AG08395 (cell line): ENCODE results near the gene SCT.
"Not testable (repeated sequence)": the region's sequence is repeated elsewhere in the genome, so short reads cannot be mapped to it uniquely, and the experiment has no call there.

Experiments used
- DNase-seq: peaks from one replicate; pipeline ENCODE4 v3.0.0; 2012; ENCODE audit warnings: mixed read lengths, low spot score

The SCT gene, protein sequence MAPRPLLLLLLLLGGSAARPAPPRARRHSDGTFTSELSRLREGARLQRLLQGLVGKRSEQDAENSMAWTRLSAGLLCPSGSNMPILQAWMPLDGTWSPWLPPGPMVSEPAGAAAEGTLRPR

DNA sequence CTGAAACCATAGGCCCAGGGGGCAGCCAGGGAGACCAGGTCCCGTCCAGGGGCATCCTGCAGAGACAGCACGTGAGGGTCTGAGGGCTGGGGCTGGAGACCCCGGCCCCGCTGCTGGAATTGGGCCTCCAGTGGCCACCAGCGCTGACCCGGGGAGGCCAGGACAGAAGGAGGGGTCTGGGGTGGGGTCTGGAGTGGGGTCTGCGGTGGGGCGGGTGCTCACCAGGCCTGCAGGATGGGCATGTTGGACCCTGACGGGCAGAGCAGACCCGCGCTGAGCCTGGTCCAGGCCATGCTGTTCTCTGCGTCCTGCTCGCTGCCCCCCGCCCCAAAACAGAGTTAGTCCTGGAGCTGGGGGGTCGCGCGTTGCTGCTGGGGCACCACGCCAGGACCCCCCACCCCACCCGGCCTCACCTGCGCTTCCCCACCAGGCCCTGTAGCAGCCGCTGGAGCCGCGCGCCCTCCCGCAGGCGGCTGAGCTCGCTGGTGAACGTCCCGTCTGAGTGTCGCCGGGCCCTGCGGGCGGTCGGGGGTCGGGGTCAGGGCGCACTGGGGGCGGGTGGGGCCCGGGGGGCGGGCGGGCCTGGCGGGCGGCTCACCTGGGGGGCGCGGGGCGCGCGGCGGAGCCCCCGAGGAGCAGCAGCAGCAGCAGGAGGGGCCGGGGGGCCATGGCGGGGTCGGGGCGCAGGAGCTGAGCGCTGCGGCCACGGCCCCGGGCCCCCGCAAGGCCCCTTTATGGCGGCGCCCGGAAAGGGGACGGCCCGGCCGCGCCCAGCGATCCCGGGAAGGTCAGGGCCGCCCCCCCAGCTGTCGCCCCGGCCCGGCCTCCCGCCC lies at the start of gene SCT:
Gene SCT (minus strand): TSS at position 707 of the 833 bp plus-strand sequence. CDS start 38 bp downstream, at position 669.
- DNase-seq: no peak

DNA sequence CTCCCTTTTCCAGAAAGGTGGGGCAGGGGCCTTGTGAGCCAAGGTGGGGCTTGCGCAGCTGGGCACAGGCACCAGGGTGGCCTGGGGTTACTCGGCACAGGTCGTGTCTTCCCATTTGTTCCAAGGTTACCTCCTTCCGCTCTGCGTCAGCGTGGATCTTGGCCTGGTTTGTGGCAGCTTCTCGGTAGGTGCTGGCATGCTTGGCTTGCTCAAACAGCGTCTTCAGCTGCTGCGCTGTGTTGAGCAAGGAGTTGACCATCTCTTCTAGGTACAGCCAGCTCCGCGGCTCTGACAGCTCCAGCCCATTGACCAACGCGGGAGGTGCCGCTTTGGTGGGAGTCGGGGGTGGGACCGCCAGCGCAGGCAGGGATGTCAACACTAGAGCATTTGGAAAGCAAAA lies 47.4 kb upstream of the SCT start:
- DNase-seq: no peak

DNA sequence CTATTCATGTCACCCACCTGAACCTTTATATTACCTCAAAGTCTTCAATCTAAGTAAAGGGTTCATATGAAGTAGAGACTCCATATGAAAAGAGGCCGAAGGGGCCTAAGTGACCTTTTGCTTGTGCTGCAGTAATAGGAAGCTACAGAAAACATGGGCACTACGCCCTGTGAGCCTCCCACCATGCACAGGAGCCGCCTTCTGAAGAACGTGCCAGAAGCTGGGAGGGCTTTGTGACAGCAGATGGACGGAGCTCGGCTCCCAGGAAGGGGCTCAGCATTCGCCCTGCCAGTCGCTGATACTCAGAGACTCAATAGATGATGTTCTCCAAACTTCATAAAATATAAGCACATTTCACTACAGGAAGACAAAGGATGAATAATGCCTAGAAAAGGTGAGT lies 46.9 kb upstream of the SCT start:
- DNase-seq: no peak

DNA sequence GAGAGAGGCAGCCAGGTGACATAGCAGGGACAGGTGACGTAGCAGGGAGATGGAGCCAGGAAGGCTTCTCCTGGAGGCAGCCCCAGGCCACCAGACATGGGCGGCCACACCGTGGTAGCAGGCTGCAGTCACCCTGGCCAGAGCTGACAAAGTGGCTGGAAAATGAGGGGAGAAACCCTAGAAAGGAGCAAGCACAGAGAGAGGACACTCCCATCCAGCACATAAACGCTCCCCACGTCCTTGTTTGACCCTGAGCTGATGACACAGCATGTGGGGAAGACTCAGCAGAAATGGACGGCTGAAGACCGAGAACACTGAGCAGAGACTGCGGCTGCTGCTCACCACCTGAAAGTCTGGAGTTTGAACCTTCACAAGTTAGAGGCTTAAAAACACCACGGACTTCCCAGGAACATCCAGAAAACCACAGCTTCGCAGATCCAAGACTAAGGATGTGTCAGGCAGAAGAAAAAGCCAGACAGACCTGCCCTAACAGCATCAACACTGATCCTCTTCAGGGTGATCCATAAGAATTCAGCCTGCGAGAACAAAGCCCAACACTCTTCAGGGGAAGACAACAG lies 38.8 kb upstream of the SCT start:
- peak; percentile 88 for DNase-seq

DNA sequence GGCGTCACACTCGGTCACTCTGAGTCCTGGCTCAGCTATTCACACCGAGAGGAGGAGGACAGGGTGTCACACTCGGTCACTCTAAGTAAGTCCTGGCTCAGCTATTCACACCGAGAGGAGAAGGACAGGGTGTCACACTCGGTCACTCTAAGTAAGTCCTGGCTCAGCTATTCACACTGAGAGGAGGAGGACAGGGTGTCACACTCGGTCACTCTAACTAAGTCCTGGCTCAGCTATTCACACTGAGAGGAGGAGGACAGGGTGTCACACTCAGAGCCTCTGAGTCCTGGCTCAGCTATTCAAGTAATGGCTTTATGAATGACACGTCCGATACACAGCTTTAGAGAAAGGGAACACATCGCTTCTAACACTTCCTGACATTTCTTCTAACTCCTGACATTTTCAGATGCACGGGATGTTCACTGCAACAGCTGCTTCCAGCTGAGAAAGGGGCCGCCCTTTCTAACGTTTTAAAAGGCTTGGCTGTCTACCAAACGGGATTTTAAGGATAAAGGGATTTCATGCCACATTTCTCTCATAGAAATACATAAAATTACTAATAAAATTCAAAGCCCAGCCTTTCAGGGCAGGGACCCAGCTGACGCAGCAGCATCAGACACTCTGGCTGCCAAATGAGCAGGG lies 38.2 kb upstream of the SCT start:
- DNase-seq: peak; percentile 7

DNA sequence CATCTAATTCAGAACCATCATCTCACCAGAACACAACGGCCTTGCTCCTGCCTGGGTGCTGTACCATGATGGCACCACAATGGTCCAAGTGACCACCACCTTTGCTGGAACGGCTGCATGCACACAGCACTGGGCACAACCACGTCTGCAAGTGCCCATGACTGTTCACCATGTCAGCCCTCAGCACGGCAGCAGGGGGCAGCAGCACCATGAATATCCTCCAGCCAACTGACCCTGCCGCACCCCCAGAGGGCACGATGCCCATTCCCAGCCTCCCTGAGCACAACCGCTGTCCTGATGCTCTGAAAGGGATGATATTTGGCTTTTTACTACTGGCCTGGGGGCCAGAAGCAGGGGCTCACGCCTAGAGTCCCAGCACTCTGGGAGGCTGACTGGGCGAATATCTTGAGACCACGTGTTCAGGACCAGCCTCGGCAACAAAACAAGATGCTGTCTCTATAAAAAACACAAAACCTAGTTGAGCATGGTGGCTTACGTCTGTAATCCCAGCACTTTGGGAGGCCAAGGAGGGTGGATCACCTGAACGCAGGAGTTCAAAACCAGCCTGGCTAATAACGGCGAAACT lies 35.8 kb upstream of the SCT start:
- peak; percentile 92 for DNase-seq

DNA sequence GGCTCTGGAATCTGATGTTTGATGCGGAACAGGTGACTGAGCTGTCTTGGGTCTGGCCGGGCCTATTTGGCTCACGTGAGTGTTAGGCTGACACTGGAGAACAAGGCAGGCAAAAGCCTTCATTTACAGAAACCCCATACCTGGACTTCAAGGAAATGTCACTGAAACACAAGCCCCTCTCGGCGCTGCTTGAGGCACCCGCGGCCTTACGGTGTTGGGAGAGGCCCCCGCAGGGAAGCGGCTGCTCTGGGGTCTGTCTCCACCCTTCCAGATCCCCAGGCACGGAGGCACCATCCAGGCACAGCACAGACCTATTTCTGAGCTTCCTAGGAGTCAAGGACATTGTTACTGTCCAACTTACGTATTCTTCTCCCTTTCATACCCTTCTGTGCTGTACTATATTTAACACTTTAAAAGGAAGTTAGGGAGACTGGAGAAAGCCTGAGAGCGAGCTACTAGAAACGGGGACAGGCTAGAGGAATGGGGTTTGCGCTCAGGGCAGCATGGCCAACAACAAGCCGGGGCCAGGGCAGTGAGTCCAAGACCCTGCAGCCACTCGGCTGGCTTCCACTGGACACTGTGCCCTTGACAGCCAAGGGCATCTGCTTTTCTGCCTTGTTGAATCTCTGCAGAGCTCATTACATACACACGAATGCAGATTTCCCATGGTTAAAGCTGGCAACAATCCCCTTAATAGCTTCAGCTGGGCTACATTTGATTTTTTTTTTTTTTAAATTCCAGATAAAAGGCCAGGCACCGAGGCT lies 33.9 kb upstream of the SCT start:
- DNase-seq: no peak

DNA sequence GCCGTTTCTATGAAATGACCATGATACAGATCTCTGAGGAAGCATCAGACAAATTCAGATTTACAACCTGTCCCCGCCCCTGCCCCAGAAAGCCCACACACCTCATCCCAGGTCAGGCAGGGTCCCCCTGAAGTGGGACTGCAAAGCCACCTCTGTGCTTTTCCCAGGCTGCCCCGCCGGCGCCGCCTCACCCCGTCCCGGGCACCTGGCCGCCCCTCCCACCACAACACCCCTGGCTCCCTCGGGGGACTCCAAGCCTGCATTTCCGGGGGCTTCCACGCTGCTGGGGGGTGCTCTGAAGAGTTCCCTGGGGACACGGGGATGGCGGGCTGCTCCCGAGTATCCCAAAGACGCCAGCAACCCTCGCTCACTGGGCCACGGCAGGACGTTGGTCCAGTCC lies 33.3 kb upstream of the SCT start:
- no peak for DNase-seq

DNA sequence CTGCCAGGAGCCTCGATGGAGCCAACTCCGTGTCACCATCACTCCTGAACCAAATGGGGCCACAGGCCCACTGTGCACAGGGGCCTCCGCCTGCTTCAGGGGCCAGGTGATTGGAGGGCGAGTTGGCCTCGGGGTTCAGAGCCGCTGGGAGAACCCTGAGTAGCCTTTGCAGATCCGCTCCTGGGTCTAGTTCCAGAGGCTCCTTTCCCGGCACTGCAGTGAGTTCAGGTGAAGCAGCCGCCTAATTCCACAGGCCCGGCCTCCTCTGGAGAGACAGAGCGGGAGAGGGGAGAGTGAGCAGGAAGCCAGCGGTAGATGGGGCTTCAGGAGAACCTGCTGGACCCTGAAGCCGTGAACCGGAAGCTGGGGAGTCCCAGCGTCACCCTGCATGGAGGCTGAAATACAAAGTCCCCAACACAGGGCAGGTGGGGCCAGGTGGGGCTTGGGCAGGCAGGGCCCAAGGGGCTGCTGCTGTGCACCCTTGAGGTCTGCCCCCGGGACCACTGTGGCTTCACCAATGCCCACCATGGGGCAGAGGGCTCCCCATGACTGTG lies 32.6 kb upstream of the SCT start:
- DNase-seq: no peak

DNA sequence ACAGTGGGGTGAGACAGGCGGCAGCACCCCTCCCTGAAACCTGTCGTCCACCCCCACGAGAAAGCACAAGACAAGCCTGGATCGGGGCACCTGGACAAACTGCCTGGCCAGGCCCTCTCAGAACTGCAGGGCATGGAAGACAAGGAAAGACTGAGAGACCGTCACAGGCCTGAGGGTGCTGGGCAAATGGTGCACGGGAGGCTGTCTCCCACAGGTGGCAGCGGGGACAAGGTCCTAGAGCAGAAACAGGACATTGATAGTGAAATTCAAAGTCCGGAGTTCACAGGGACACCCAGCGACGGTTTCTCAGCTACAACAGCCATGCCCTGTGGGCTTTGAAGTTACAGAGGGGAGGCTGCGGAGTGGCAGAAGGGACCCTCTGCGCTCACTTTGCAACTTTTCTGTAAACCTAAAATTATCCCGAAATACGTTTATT lies 30.7 kb upstream of the SCT start:
- no peak for DNase-seq

DNA sequence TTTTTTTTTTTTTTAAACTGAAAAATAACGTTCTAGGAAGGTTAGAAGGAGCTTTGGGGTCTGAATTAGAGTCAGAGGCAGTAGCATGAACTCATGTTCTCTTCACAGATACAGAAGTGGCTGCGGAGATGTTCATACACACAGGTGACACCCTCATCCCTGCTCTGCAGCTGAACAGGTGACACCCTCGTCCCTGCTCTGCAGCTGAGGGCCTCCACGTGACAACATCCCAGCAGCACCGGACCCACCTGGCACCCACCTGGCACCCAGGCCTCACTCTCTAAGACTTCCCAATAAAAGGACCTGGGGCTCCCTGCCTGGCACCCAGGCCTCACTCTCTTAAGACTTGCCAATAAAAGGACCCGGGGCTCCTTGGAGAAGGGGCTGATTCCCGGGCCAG lies 29.9 kb upstream of the SCT start:
- DNase-seq: no peak

DNA sequence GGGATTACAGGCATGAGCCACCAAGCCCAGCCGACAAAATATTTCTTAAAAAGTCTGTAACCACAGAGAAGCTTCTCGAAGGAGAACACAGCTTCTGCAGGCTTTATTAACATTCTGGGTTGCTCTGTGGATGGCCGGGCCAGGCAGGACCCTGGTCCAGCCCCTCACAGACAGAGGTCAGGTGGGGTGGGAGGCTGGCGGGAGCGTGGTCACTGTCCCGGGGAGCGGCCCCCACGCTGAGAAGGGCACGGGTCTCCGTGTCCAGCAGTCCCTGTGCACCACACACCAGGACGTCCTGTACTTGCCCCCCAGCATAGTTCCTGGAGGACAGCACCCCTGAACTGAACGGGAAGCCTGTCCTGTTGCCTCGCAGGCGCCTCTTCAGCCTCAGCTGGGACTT lies 29.4 kb upstream of the SCT start:
- DNase-seq: no peak

DNA sequence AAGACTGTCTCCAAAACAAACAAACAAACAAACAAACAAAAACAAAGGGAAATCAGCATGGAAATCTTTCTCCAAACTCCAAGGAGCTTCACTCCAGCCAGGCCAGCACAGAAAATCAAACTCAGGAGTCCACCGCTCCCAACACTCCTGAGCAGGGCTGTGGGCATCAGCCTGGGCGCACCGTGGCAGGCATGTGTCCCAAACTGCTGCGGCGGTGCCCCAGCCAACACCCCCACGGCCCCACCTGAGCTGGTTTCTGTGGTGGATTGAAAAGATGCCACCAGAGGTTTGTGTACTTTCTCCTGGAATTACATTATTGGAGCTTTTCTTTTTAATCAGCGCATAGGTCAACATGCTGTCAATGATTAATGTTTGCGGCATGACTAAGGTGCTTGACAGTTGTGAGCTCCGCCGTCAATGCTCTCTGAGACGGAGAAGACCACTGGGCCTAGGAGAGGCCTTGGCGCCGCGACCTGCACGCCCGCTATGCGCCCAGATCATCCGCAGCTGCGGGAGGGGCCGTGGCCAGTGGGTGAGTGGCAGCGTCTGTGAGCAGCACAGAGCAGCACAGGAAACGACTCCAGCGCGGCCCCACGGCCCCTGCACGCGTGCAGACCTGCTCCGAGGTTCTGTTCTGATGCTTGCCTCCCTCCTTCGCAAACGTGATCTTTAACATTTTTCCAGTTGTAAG lies 28.2 kb upstream of the SCT start:
- DNase-seq: no peak

DNA sequence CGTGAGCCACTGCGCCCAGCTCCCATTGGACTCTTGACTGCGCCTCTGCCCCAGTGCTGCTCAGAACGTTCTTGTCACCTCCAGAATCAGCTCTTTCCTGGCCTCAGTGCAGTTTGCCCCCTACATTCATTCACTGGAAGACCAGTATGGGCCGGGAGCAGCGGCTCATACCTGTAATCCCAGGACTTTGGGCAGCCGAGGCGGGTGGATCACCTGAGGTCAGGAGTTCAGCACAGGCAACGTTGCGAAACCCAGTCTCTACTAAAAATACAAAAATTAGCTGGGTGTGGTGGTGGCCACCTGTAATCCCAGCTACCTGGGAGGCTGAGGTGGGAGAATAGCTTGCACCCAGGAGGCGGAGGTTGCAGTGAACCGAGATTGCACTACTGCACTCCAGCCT lies 27.5 kb upstream of the SCT start:
- DNase-seq: not testable (repeated sequence)

DNA sequence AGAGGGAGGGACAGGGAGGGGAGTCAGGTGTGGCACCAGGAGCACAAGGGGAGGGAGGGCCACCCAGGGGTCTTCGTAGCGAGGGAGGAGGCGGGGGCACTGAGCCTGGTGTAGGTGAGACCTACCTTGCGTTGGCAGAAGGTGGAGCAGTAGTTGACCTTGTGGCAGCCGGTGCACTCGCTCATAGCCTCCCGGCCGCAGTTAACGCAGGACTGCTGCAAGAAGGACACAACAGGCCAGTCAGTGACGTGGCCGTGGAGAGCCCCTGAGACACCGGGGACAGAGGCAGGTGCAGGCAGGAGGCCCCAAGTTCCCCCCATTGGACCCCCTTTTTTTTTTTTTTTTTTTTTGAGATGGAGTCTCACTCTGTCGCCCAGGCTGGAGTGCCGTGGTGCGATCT lies 26.9 kb upstream of the SCT start:
- DNase-seq: no peak

DNA sequence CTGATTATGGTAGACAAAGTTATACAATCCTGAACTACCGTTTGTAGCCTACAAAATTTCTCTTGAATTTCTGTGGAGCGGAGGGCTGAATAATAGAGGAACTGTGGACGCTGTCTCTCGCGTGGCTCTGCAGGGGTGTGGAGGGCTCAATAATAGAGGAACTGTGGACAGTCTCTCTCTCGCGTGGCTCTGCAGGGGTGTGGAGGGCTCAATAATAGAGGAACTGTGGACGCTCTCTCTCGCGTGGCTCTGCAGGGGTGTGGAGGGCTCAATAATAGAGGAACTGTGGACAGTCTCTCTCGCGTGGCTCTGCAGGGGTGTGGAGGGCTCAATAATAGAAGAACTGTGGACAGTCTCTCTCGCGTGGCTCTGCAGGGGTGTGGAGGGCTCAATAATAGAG lies 26.2 kb upstream of the SCT start:
- not testable (repeated sequence) for DNase-seq

DNA sequence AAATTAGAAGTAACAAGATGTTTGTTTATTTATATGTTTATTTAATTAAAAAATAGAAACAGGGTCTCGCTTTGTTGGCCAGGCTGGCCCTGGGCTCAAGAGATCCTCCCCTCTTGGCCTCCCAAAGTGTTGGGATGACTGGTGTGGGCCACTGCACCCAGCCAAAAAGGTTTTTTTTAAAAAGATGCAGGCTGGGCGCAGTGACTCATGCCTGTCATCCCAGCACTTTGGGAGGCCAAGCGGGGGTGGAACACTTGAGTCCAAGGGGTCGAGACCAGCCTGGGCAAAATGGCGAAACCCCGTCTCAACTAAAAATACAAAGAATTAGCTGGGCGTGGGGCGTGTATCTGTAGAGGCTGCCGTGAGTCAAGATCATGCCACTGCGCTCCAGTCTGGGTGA lies 23.5 kb upstream of the SCT start:
- DNase-seq: no peak

DNA sequence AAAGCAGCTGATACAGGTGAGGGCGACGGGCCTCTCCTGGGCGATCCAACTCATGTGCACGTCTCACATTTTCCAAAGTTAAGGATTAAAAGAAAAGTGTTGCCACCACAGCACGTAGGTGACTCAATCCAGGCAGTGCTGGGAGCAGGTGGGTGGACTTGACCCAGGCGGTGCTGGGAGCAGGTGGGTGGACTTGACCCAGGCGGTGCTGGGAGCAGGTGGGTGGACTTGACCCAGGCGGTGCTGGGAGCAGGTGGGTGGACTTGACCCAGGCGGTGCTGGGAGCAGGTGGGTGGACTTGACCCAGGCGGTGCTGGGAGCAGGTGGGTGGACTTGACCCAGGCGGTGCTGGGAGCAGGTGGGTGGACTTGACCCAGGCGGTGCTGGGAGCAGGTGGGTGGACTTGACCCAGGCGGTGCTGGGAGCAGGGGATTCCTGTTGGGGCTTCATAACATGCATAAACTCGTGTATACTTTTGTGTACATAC lies 20.7 kb upstream of the SCT start:
- DNase-seq: not testable (repeated sequence)

DNA sequence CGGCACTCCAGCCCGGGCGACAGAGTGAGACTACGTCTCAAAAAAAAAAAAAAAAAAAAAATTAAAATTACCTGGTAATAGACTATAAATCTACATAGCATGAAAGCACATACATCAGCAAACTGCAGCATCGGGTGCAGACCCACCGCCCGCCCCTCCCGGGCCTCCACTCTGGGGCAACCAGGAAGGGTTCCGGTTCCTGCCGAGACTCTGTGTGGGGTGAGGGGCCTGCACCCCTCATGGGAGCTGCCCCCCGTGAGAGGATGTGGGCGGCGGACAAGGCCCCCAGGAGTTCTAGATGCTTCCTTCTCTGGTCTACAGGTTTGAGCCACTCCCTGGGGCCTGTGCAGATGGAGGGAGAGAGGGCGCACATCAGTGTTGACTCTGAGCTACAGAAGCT lies 19.2 kb upstream of the SCT start:
- no peak for DNase-seq

DNA sequence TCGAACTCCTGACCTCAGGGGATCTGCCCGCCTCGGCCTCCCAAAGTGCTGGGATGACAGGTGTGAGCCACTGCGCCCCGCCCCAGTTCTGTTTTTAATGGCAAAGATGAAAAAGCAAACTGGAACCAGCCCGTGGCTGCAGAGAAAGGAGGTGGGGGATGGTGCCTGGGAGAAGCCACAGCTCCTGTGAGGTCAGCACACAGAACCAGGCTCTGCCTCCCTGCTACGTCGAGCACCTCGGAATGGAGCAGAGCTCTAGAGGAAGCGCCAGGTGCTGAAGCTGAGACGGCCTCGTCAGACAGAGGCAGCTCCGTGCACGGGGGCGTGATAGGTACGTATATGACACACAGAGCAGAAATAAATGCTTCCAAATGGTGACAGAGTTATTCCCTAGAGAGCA lies 18.6 kb upstream of the SCT start:
- no peak for DNase-seq
